IMR-90 (cell line): ENCODE data around the gene POFUT1. TPM values are rescaled to one million over a fixed set of nuclear protein-coding genes. Genes with fewer than 3 reads are reported as not detected.

ENCODE experiments used
- ATAC-seq: fragments of 200-7000 bp; cut with Tn5 transposase; 2 replicates; pipeline ENCODE4 v1.9.1; 2020; ENCODE audit warnings: low read depth, mild to moderate bottlenecking, moderate library complexity
- BruUV-seq: library from RNA; stranded (reverse); fragments of 400-500 nt; replicated peaks from 2 replicates; lab custom pipeline; 2021; lab: Mats Ljungman, UMichigan
- CTCF ChIA-PET: fragments of 300-600 bp; formaldehyde crosslinking; extraction: SDS; loops from one replicate; lab custom pipeline; 2021; ENCODE audit warnings: antibody characterized with exemption; lab: Yijun Ruan, JAX
- POLR2A ChIA-PET: fragments of 300-600 bp; sonication (Branson Sonifier 250); formaldehyde crosslinking; loops from one replicate; lab custom pipeline; 2022; ENCODE audit warnings: antibody characterized with exemption; ENCODE audit not compliant: unreplicated experiment; lab: Charles Lee
- DNase-seq: peaks from one replicate; pipeline ENCODE4 v3.0.0; 2013
- H2AFZ ChIP-seq: replicated peaks from 2 replicates; pipeline ENCODE3; 2013; ENCODE audit warnings: low read length, mild to moderate bottlenecking; ENCODE audit not compliant: poor library complexity
- H2AK5ac ChIP-seq: 2 replicates; pipeline ENCODE4 v1.6.1; 2013; ENCODE audit warnings: low read depth, low read length, inconsistent platforms
- H2AK9ac ChIP-seq: replicated peaks from 2 replicates; pipeline ENCODE3; 2013; ENCODE audit warnings: mild to moderate bottlenecking, low read depth, low read length, moderate library complexity; ENCODE audit not compliant: poor library complexity
- H2BK120ac ChIP-seq: 2 replicates; pipeline ENCODE4 v1.6.1; 2013; ENCODE audit warnings: low read depth, low read length, inconsistent platforms
- H2BK15ac ChIP-seq: 3 replicates; pipeline ENCODE4 v1.6.1; 2013; ENCODE audit warnings: low read depth, low read length, inconsistent platforms
- H2BK20ac ChIP-seq: 2 replicates; pipeline ENCODE4 v1.6.1; 2013; ENCODE audit warnings: low read depth, mild to moderate bottlenecking, inconsistent platforms, low read length, moderate library complexity
- H2BK5ac ChIP-seq: 2 replicates; pipeline ENCODE4 v1.6.1; 2013; ENCODE audit warnings: mild to moderate bottlenecking, low read depth, low read length, inconsistent platforms; ENCODE audit not compliant: poor library complexity, severe bottlenecking
- H3K14ac ChIP-seq: replicated peaks from 2 replicates; pipeline ENCODE4 v1.6.1; 2013; ENCODE audit warnings: low read depth, low read length, inconsistent platforms
- H3K18ac ChIP-seq: 2 replicates; pipeline ENCODE4 v1.6.1; 2013; ENCODE audit warnings: low read depth, low read length, control low read depth
- H3K23ac ChIP-seq: 2 replicates; pipeline ENCODE4 v1.6.1; 2013; ENCODE audit warnings: low read depth, low read length, inconsistent platforms
- H3K27ac ChIP-seq: 2 replicates; pipeline ENCODE4 v1.5.1; 2013; ENCODE audit warnings: mild to moderate bottlenecking, control low read depth, low read length; ENCODE audit not compliant: insufficient read depth
- H3K27me3 ChIP-seq: 2 replicates; pipeline ENCODE4 v1.6.1; 2013; ENCODE audit warnings: low read length; ENCODE audit not compliant: control insufficient read depth, insufficient read depth
- H3K36me3 ChIP-seq: 2 replicates; pipeline ENCODE4 v1.6.1; 2013; ENCODE audit warnings: low read length, mixed read lengths; ENCODE audit not compliant: control insufficient read depth, insufficient read depth
- H3K4ac ChIP-seq: 2 replicates; pipeline ENCODE4 v1.6.1; 2013; ENCODE audit warnings: low read depth, low read length, inconsistent platforms
- H3K4me1 ChIP-seq: 2 replicates; pipeline ENCODE4 v1.6.1; 2013; ENCODE audit warnings: low read length, mixed read lengths; ENCODE audit not compliant: control insufficient read depth, insufficient read depth
- H3K4me2 ChIP-seq: 2 replicates; pipeline ENCODE4 v1.6.1; 2013; ENCODE audit warnings: low read depth, mild to moderate bottlenecking, control low read depth, low read length, moderate library complexity
- H3K4me3 ChIP-seq: 2 replicates; pipeline ENCODE4 v1.5.1; 2013; ENCODE audit warnings: low read depth, mild to moderate bottlenecking, control low read depth, low read length, moderate library complexity; ENCODE audit not compliant: insufficient read depth
- H3K56ac ChIP-seq: 2 replicates; pipeline ENCODE4 v1.6.1; 2013; ENCODE audit warnings: low read length, inconsistent platforms; ENCODE audit not compliant: insufficient read depth; ENCODE audit errors: extremely low read depth
- H3K79me1 ChIP-seq, 2 experiments: 2 replicates each; pipeline ENCODE4 v1.6.1; 2013; ENCODE audit warnings: low read length in 2 of 2, inconsistent platforms in 1 of 2, low read depth in 1 of 2
- H3K9ac ChIP-seq: 2 replicates; pipeline ENCODE4 v1.6.1; 2013; ENCODE audit warnings: low read depth, low read length, control low read depth
- H3K9me1 ChIP-seq: 2 replicates; pipeline ENCODE4 v1.6.1; 2013; ENCODE audit warnings: low read length, inconsistent platforms; ENCODE audit not compliant: insufficient read depth
- H3K9me3 ChIP-seq: 2 replicates; pipeline ENCODE4 v1.6.1; 2013; ENCODE audit warnings: low read length; ENCODE audit not compliant: control insufficient read depth, insufficient read depth
- H4K20me1 ChIP-seq: 2 replicates; pipeline ENCODE4 v1.6.1; 2013; ENCODE audit warnings: low read length, inconsistent platforms; ENCODE audit not compliant: insufficient read depth
- H4K5ac ChIP-seq: 2 replicates; pipeline ENCODE4 v1.6.1; 2013; ENCODE audit warnings: mild to moderate bottlenecking, low read depth, low read length, control low read depth
- H4K8ac ChIP-seq, 2 experiments: 2 replicates each; pipeline ENCODE4 v1.6.1; 2013; ENCODE audit warnings: low read depth in 2 of 2, low read length in 2 of 2, control low read depth in 1 of 2, inconsistent platforms in 1 of 2
- H4K91ac ChIP-seq: 2 replicates; pipeline ENCODE4 v1.6.1; 2013; ENCODE audit warnings: low read depth, low read length, inconsistent platforms; ENCODE audit not compliant: insufficient read depth
- BHLHE40 ChIP-seq: fragments of 150-350 bp; IDR thresholded peaks from 2 replicates; pipeline ENCODE4 v1.6.1; 2016; ENCODE audit warnings: mild to moderate bottlenecking, low read depth, low read length
- CEBPB ChIP-seq: IDR thresholded peaks from 2 replicates; pipeline ENCODE4 v1.6.1; 2012; ENCODE audit warnings: low read depth, low read length, improper control_type of control experiment
- CHD1 ChIP-seq: IDR thresholded peaks from 2 replicates; pipeline ENCODE4 v1.6.1; 2012; ENCODE audit warnings: low read depth, low read length, improper control_type of control experiment
- ELK1 ChIP-seq: fragments of 150-350 bp; IDR thresholded peaks from 2 replicates; pipeline ENCODE4 v1.6.1; 2016; ENCODE audit warnings: low read depth, mild to moderate bottlenecking, low read length, moderate library complexity, borderline replicate concordance
- MAFK ChIP-seq: IDR thresholded peaks from 2 replicates; pipeline ENCODE4 v1.6.1; 2012; ENCODE audit warnings: low read depth, low read length, improper control_type of control experiment
- MAZ ChIP-seq: IDR thresholded peaks from 2 replicates; pipeline ENCODE4 v1.6.1; 2012; ENCODE audit warnings: low read depth, mild to moderate bottlenecking, low read length, improper control_type of control experiment, moderate library complexity, borderline replicate concordance
- MXI1 ChIP-seq: IDR thresholded peaks from 2 replicates; pipeline ENCODE4 v1.6.1; 2012; ENCODE audit warnings: low read depth, mild to moderate bottlenecking, low read length, moderate library complexity, borderline replicate concordance
- POLR2A ChIP-seq: IDR thresholded peaks from 2 replicates; pipeline ENCODE4 v1.6.1; 2012; ENCODE audit warnings: mild to moderate bottlenecking, low read depth, low read length
- RAD21 ChIP-seq: IDR thresholded peaks from 2 replicates; pipeline ENCODE4 v1.6.1; 2012; ENCODE audit warnings: low read length, improper control_type of control experiment
- RCOR1 ChIP-seq: IDR thresholded peaks from 2 replicates; pipeline ENCODE4 v1.6.1; 2012; ENCODE audit warnings: mild to moderate bottlenecking, low read length, improper control_type of control experiment; ENCODE audit not compliant: insufficient replicate concordance
- SMC3 ChIP-seq: fragments of 150-350 bp; IDR thresholded peaks from 2 replicates; pipeline ENCODE4 v1.6.1; 2016; ENCODE audit warnings: low read depth, mild to moderate bottlenecking, antibody characterized with exemption, low read length, moderate library complexity
- WGBS, 2 experiments: methylation state at CpG; one replicate each; pipeline versions ENCODE4 v1.1.5 to v1.1.7; 2013; ENCODE audit warnings: missing lambda C conversion rate in 2 of 2; ENCODE audit not compliant: insufficient read length in 1 of 2; ENCODE audit errors: extremely low coverage in 2 of 2; 5-methylcytosine and 5-hydroxymethylcytosine counted together
- dilution Hi-C: fragments of 300-500 bp; cut with HindIII; formaldehyde crosslinking; loops from one replicate; pipeline ENCODE4 v1.14.3; 2018; ENCODE audit warnings: low sequenced_read_pairs; ENCODE audit not compliant: unreplicated experiment
- in situ Hi-C: fragments of 300-500 bp; cut with MboI; formaldehyde crosslinking; loops from 3 replicates; pipeline ENCODE4 v1.14.3; 2019; ENCODE audit warnings: low sequenced_read_pairs, inconsistent platforms, mixed read lengths
- intact Hi-C: fragments of 100-400 bp; cut with micrococcal nuclease; formaldehyde crosslinking; loops from 2 replicates; pipeline ENCODE4 v1.10.0; 2022
- polyA plus RNA-seq, 3 experiments: library from polyadenylated mRNA; depleted of rRNA; stranded (reverse); fragments of >200 nt; gene quantifications; 2 replicates each; pipeline ENCODE4 v1.2.3, GENCODE V29; 2012; ENCODE audit warnings: low replicate concordance in 1 of 3
- total RNA-seq: library from RNA; depleted of rRNA; stranded (reverse); fragments of >200 nt; gene quantifications from 2 replicates; pipeline ENCODE4 v1.2.3, GENCODE V29; 2012
- TF ChIP-seq, protein P1 (sequence below): fragments of 150-350 bp; IDR thresholded peaks from 2 replicates; pipeline ENCODE4 v1.6.1; 2017; ENCODE audit warnings: mild to moderate bottlenecking, antibody characterized with exemption, low read length, low read depth
- TF ChIP-seq, protein P2 (sequence below): conservative IDR thresholded peaks from 2 replicates; pipeline ENCODE4 v1.5.1; 2012; ENCODE audit warnings: mild to moderate bottlenecking, low read depth, low read length, improper control_type of control experiment

Gene POFUT1
- total and polyA plus RNA-seq, 2 of the 4 experiments (the other 2 are of a cell fraction), result 25.5 to 41.1 TPM

DNA sequence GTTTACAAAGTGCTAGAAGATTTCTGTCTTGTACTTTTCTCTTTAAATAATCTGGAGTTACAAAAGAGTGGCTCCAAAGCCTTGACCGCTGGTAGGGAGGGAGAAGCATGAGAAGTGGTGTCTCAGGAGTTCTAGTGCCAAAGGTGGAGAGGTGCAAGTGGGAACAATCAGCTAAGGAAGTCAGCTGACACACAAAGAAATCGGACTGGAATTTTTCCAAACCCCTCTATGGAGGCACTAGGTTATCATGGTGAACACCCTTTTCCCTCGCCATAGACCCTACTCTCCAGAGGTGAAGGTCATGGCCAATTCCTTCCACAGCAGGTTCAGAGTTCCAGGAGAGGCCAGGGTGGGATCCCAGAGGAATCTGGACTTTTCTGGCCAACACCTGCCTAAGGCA is 15.0 kb upstream of the POFUT1 start:
- Histone ChIP-seq H4K91ac (no peak overlapping the region), H3K79me1 (peaks cover 8 to 43% of the 10 kb centered on the region in 2 experiments; a peak in 2 of 4 replicates), H2AFZ (no peak overlapping the region), H3K56ac (no peak overlapping the region), H3K4me3 (no peak overlapping the region), H2BK120ac (no peak overlapping the region), H3K14ac (no peak overlapping the region), H4K20me1 (peaks cover 3% of the 10 kb centered on the region), H2BK5ac (no peak overlapping the region), H3K4me2 (no peak overlapping the region), H3K9ac (no peak overlapping the region), H4K8ac (no peak overlapping the region), H4K5ac (no peak overlapping the region), H3K9me3 (no peaks in the 10 kb centered on the region), H3K4me1 (peaks cover 8% of the 10 kb centered on the region), H3K27me3 (no peaks in the 10 kb centered on the region), H3K27ac (no peak overlapping the region), H2AK9ac (no peak overlapping the region), H3K23ac (no peak overlapping the region), H3K9me1 (peaks cover 18% of the 10 kb centered on the region), H2AK5ac (no peak overlapping the region), H2BK15ac (no peak overlapping the region), H3K36me3 (peaks cover 30% of the 10 kb centered on the region), H2BK20ac (no peak overlapping the region), H3K4ac (no peak overlapping the region), H3K18ac (no peak overlapping the region)
- intact Hi-C loops (no loop called here), in situ Hi-C loops (no loop called here), dilution Hi-C loops (no loop called here)
- TF ChIP-seq MAFK (no peak), POLR2A (no peak), CHD1 (no peak), MAZ (no peak), MXI1 (no peak), RAD21 (no peak), CEBPB (no peak), SMC3 (no peak), BHLHE40 (no peak), ELK1 (no peak), RCOR1 (no peak)
- TF ChIP-seq, protein P1, sequence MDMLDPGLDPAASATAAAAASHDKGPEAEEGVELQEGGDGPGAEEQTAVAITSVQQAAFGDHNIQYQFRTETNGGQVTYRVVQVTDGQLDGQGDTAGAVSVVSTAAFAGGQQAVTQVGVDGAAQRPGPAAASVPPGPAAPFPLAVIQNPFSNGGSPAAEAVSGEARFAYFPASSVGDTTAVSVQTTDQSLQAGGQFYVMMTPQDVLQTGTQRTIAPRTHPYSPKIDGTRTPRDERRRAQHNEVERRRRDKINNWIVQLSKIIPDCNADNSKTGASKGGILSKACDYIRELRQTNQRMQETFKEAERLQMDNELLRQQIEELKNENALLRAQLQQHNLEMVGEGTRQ, result no peak
- TF ChIP-seq, protein P2, sequence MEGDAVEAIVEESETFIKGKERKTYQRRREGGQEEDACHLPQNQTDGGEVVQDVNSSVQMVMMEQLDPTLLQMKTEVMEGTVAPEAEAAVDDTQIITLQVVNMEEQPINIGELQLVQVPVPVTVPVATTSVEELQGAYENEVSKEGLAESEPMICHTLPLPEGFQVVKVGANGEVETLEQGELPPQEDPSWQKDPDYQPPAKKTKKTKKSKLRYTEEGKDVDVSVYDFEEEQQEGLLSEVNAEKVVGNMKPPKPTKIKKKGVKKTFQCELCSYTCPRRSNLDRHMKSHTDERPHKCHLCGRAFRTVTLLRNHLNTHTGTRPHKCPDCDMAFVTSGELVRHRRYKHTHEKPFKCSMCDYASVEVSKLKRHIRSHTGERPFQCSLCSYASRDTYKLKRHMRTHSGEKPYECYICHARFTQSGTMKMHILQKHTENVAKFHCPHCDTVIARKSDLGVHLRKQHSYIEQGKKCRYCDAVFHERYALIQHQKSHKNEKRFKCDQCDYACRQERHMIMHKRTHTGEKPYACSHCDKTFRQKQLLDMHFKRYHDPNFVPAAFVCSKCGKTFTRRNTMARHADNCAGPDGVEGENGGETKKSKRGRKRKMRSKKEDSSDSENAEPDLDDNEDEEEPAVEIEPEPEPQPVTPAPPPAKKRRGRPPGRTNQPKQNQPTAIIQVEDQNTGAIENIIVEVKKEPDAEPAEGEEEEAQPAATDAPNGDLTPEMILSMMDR, result no peak
- CTCF ChIA-PET, result no interaction called here
- no peak for ATAC-seq
- BruUV-seq, result TSS peak; percentile 19
- POLR2A ChIA-PET, result no interaction called here
- WGBS, 2 experiments, result no CpG with 5 or more reads among the region's 3 CpGs
- no peak for DNase-seq
